ENCODE results near the gene GRB10.

The GRB10 gene

GRCh38 chr7:50681432-50682045, 101.2 kb downstream of the GRB10 start:
- peaks cover 0 to 22% of the 10 kb centered on the region in 2 donors for H3K36me3 ChIP-seq (replicated peaks in 1 of 2; ENCODE audit: control insufficient read depth in 2 of 2, insufficient read depth in 2 of 2, low read length in 2 of 2)
- no peak overlapping the region for H3K4me3 ChIP-seq (ENCODE audit: low read length in 2 of 2)
- H3K4ac ChIP-seq (ENCODE audit: low read length), result no peak overlapping the region
- H3K18ac ChIP-seq (ENCODE audit: low read length), result no peak overlapping the region
- H4K91ac ChIP-seq (ENCODE audit: low read depth, low read length, poor library complexity), result no peak overlapping the region
- H3K27me3 ChIP-seq (ENCODE audit: control insufficient read depth in 3 of 3, insufficient read depth in 3 of 3, low read depth in 1 of 3, low read length in 3 of 3), result no peaks in the 10 kb centered on the region
- H3K4me2 ChIP-seq (ENCODE audit: insufficient read depth, low read length, poor library complexity, severe bottlenecking), result no peak overlapping the region
- H3K23ac ChIP-seq (ENCODE audit: low read depth, low read length, poor library complexity), result no peak overlapping the region
- no CpG with 5 or more reads among the region's 8 CpGs for WGBS, 2 donors (ENCODE audit: extremely low coverage in 2 of 2, insufficient read length in 2 of 2, insufficient replicate concordance in 1 of 2)
- no peak overlapping the region for H2BK120ac ChIP-seq (ENCODE audit: low read depth, low read length)
- no peak overlapping the region for H2AFZ ChIP-seq (ENCODE audit: low read length)
- no peak overlapping the region for H2BK5ac ChIP-seq (ENCODE audit: low read length)
- H4K8ac ChIP-seq (ENCODE audit: low read depth, low read length), result no peak overlapping the region
- H3K9ac ChIP-seq (ENCODE audit: low read depth, low read length, poor library complexity), result no peak overlapping the region
- H3K27ac ChIP-seq (replicated peaks; ENCODE audit: low read length), result no peak overlapping the region
- H2BK15ac ChIP-seq (ENCODE audit: low read length), result no peak overlapping the region
- no peak overlapping the region for H3K14ac ChIP-seq (ENCODE audit: low read length)
- no peak overlapping the region for H2BK12ac ChIP-seq (ENCODE audit: low read length)
- H3K4me1 ChIP-seq (ENCODE audit: control insufficient read depth in 2 of 2, insufficient read depth in 1 of 2, low read depth in 1 of 2, low read length in 2 of 2), result peaks cover 5 to 10% of the 10 kb centered on the region in 2 donors
- H3K9me3 ChIP-seq (replicated peaks in 1 of 2; ENCODE audit: control insufficient read depth in 2 of 2, insufficient read depth in 1 of 2, low read depth in 1 of 2, low read length in 2 of 2), result peaks cover 0 to 1% of the 10 kb centered on the region in 2 donors
- H3K79me1 ChIP-seq (ENCODE audit: low read depth, low read length), result peaks cover 2% of the 10 kb centered on the region
- no peak overlapping the region for H2AK5ac ChIP-seq (ENCODE audit: low read depth, low read length)
- DNase-seq (ENCODE audit: low spot score), result no peak

- H2AK5ac ChIP-seq (ENCODE audit: low read depth, low read length), result no peak overlapping the region
- peaks cover 6 to 16% of the 10 kb centered on the region in 2 donors for H3K4me1 ChIP-seq (ENCODE audit: control insufficient read depth in 2 of 2, insufficient read depth in 1 of 2, low read depth in 1 of 2, low read length in 2 of 2)
- no peak overlapping the region for H4K8ac ChIP-seq (ENCODE audit: low read depth, low read length)
- no peak overlapping the region for H3K23ac ChIP-seq (ENCODE audit: low read depth, low read length, poor library complexity)
- no peak overlapping the region for H2AFZ ChIP-seq (ENCODE audit: low read length)
- no peak for DNase-seq (ENCODE audit: low spot score)
- H3K36me3 ChIP-seq (replicated peaks in 1 of 2; ENCODE audit: control insufficient read depth in 2 of 2, insufficient read depth in 2 of 2, low read length in 2 of 2), result peaks cover 2 to 25% of the 10 kb centered on the region in 2 donors
- H3K4me3 ChIP-seq (ENCODE audit: low read length in 2 of 2), result no peak overlapping the region
- no peak overlapping the region for H4K91ac ChIP-seq (ENCODE audit: low read depth, low read length, poor library complexity)
- H2BK12ac ChIP-seq (ENCODE audit: low read length), result no peak overlapping the region
- no peaks in the 10 kb centered on the region for H3K27me3 ChIP-seq (ENCODE audit: control insufficient read depth in 3 of 3, insufficient read depth in 3 of 3, low read depth in 1 of 3, low read length in 3 of 3)
- no peak overlapping the region for H2BK120ac ChIP-seq (ENCODE audit: low read depth, low read length)
- peaks cover 2% of the 10 kb centered on the region for H3K79me1 ChIP-seq (ENCODE audit: low read depth, low read length)
- no CpG with 5 or more reads among the region's 7 CpGs for WGBS, 2 donors (ENCODE audit: extremely low coverage in 2 of 2, insufficient read length in 2 of 2, insufficient replicate concordance in 1 of 2)
- no peak overlapping the region for H2BK15ac ChIP-seq (ENCODE audit: low read length)
- H3K18ac ChIP-seq (ENCODE audit: low read length), result no peak overlapping the region
- H3K9me3 ChIP-seq (replicated peaks in 1 of 2; ENCODE audit: control insufficient read depth in 2 of 2, insufficient read depth in 1 of 2, low read depth in 1 of 2, low read length in 2 of 2), result peaks cover 0 to 1% of the 10 kb centered on the region in 2 donors
- H3K14ac ChIP-seq (ENCODE audit: low read length), result no peak overlapping the region
- H3K27ac ChIP-seq (replicated peaks; ENCODE audit: low read length), result no peak overlapping the region
- H3K9ac ChIP-seq (ENCODE audit: low read depth, low read length, poor library complexity), result no peak overlapping the region
- no peak overlapping the region for H3K4me2 ChIP-seq (ENCODE audit: insufficient read depth, low read length, poor library complexity, severe bottlenecking)
- no peak overlapping the region for H2BK5ac ChIP-seq (ENCODE audit: low read length)
- H3K4ac ChIP-seq (ENCODE audit: low read length), result no peak overlapping the region
Measured at GRCh38 chr7:50679218-50680007, 103.3 kb downstream of the GRB10 start.

- H2BK12ac ChIP-seq (ENCODE audit: low read length), result no peak overlapping the region
- H4K8ac ChIP-seq (ENCODE audit: low read depth, low read length), result no peak overlapping the region
- H3K4ac ChIP-seq (ENCODE audit: low read length), result no peak overlapping the region
- peaks cover 0 to 4% of the 10 kb centered on the region in 2 donors for H3K9me3 ChIP-seq (replicated peaks in 1 of 2; ENCODE audit: control insufficient read depth in 2 of 2, insufficient read depth in 1 of 2, low read depth in 1 of 2, low read length in 2 of 2)
- H3K9ac ChIP-seq (ENCODE audit: low read depth, low read length, poor library complexity), result no peak overlapping the region
- H3K14ac ChIP-seq (ENCODE audit: low read length), result no peak overlapping the region
- WGBS, 2 donors (ENCODE audit: extremely low coverage in 2 of 2, insufficient read length in 2 of 2, insufficient replicate concordance in 1 of 2), result no CpG with 5 or more reads among the region's 7 CpGs
- no peak overlapping the region for H2BK5ac ChIP-seq (ENCODE audit: low read length)
- H3K27ac ChIP-seq (replicated peaks; ENCODE audit: low read length), result no peak overlapping the region
- H2AFZ ChIP-seq (ENCODE audit: low read length), result no peak overlapping the region
- DNase-seq (ENCODE audit: low spot score), result no peak
- no peak overlapping the region for H2BK15ac ChIP-seq (ENCODE audit: low read length)
- peaks cover 6 to 16% of the 10 kb centered on the region in 2 donors for H3K4me1 ChIP-seq (ENCODE audit: control insufficient read depth in 2 of 2, insufficient read depth in 1 of 2, low read depth in 1 of 2, low read length in 2 of 2)
- H3K79me1 ChIP-seq (ENCODE audit: low read depth, low read length), result peaks cover 2% of the 10 kb centered on the region
- H3K4me2 ChIP-seq (ENCODE audit: insufficient read depth, low read length, poor library complexity, severe bottlenecking), result no peak overlapping the region
- no peaks in the 10 kb centered on the region for H3K27me3 ChIP-seq (ENCODE audit: control insufficient read depth in 3 of 3, insufficient read depth in 3 of 3, low read depth in 1 of 3, low read length in 3 of 3)
- H2AK5ac ChIP-seq (ENCODE audit: low read depth, low read length), result no peak overlapping the region
- H3K18ac ChIP-seq (ENCODE audit: low read length), result no peak overlapping the region
- no peak overlapping the region for H4K91ac ChIP-seq (ENCODE audit: low read depth, low read length, poor library complexity)
- H3K4me3 ChIP-seq (ENCODE audit: low read length in 2 of 2), result no peak overlapping the region
- peaks cover 10 to 33% of the 10 kb centered on the region in 2 donors for H3K36me3 ChIP-seq (replicated peaks in 1 of 2; ENCODE audit: control insufficient read depth in 2 of 2, insufficient read depth in 2 of 2, low read length in 2 of 2)
- no peak overlapping the region for H2BK120ac ChIP-seq (ENCODE audit: low read depth, low read length)
- no peak overlapping the region for H3K23ac ChIP-seq (ENCODE audit: low read depth, low read length, poor library complexity)
Measured at GRCh38 chr7:50678586-50678985, 104.1 kb downstream of the GRB10 start.

- H4K8ac ChIP-seq (ENCODE audit: low read depth, low read length), result no peak overlapping the region
- no peak overlapping the region for H2AFZ ChIP-seq (ENCODE audit: low read length)
- H2BK12ac ChIP-seq (ENCODE audit: low read length), result no peak overlapping the region
- no CpG with 5 or more reads among the region's 7 CpGs for WGBS, 2 donors (ENCODE audit: extremely low coverage in 2 of 2, insufficient read length in 2 of 2, insufficient replicate concordance in 1 of 2)
- no peak overlapping the region for H2BK120ac ChIP-seq (ENCODE audit: low read depth, low read length)
- no peak overlapping the region for H3K23ac ChIP-seq (ENCODE audit: low read depth, low read length, poor library complexity)
- H2AK5ac ChIP-seq (ENCODE audit: low read depth, low read length), result no peak overlapping the region
- H3K4me3 ChIP-seq (ENCODE audit: low read length in 2 of 2), result no peak overlapping the region
- H3K9me3 ChIP-seq (replicated peaks in 1 of 2; ENCODE audit: control insufficient read depth in 2 of 2, insufficient read depth in 1 of 2, low read depth in 1 of 2, low read length in 2 of 2), result peaks cover 0 to 10% of the 10 kb centered on the region in 2 donors
- no peaks in the 10 kb centered on the region for H3K27me3 ChIP-seq (ENCODE audit: control insufficient read depth in 3 of 3, insufficient read depth in 3 of 3, low read depth in 1 of 3, low read length in 3 of 3)
- no peak overlapping the region for H4K91ac ChIP-seq (ENCODE audit: low read depth, low read length, poor library complexity)
- no peak overlapping the region for H3K9ac ChIP-seq (ENCODE audit: low read depth, low read length, poor library complexity)
- no peak overlapping the region for H3K14ac ChIP-seq (ENCODE audit: low read length)
- no peak overlapping the region for H3K4ac ChIP-seq (ENCODE audit: low read length)
- H2BK5ac ChIP-seq (ENCODE audit: low read length), result no peak overlapping the region
- peaks cover 6 to 16% of the 10 kb centered on the region in 2 donors for H3K4me1 ChIP-seq (ENCODE audit: control insufficient read depth in 2 of 2, insufficient read depth in 1 of 2, low read depth in 1 of 2, low read length in 2 of 2)
- no peak overlapping the region for H2BK15ac ChIP-seq (ENCODE audit: low read length)
- peaks cover 11 to 43% of the 10 kb centered on the region in 2 donors for H3K36me3 ChIP-seq (replicated peaks in 1 of 2; ENCODE audit: control insufficient read depth in 2 of 2, insufficient read depth in 2 of 2, low read length in 2 of 2)
- H3K27ac ChIP-seq (replicated peaks; ENCODE audit: low read length), result no peak overlapping the region
- no peak overlapping the region for H3K4me2 ChIP-seq (ENCODE audit: insufficient read depth, low read length, poor library complexity, severe bottlenecking)
- H3K18ac ChIP-seq (ENCODE audit: low read length), result no peak overlapping the region
- DNase-seq (ENCODE audit: low spot score), result no peak
- peaks cover 2% of the 10 kb centered on the region for H3K79me1 ChIP-seq (ENCODE audit: low read depth, low read length)
Measured at GRCh38 chr7:50677638-50677996, 105.1 kb downstream of the GRB10 start.
